Mesendoderm (in vitro differentiated cells): Measurements from ENCODE around the gene GATAD2A.

Source experiments
- DNase-seq: peaks from one replicate; pipeline ENCODE4 v3.0.0; 2013
- H2AK5ac ChIP-seq: 2 replicates; pipeline ENCODE4 v1.6.1; 2013; ENCODE audit warnings: low read length, inconsistent platforms
- H2BK120ac ChIP-seq: 2 replicates; pipeline ENCODE4 v1.6.1; 2013; ENCODE audit warnings: low read depth, mild to moderate bottlenecking, low read length, moderate library complexity, mixed read lengths
- H2BK15ac ChIP-seq: replicated peaks from 2 replicates; pipeline ENCODE4 v1.6.1; 2013; ENCODE audit warnings: low read depth, mild to moderate bottlenecking, moderate library complexity
- H2BK5ac ChIP-seq: 2 replicates; pipeline ENCODE4 v1.6.1; 2013; ENCODE audit warnings: low read length, inconsistent platforms
- H3K18ac ChIP-seq: 2 replicates; pipeline ENCODE4 v1.6.1; 2013; ENCODE audit warnings: mild to moderate bottlenecking, low read length, mixed read lengths
- H3K23ac ChIP-seq: one replicate; pipeline ENCODE4 v1.6.1; 2013; ENCODE audit warnings: low read length
- H3K27ac ChIP-seq: 2 replicates; pipeline ENCODE4 v1.5.1; 2013; ENCODE audit warnings: low read depth, mild to moderate bottlenecking, inconsistent platforms, low read length, moderate library complexity
- H3K27me3 ChIP-seq: 2 replicates; pipeline ENCODE4 v1.6.1; 2013; ENCODE audit warnings: low read length, control low read depth, mild to moderate bottlenecking, inconsistent platforms; ENCODE audit not compliant: insufficient read depth, poor library complexity
- H3K36me3 ChIP-seq: 2 replicates; pipeline ENCODE4 v1.6.1; 2013; ENCODE audit warnings: low read length, inconsistent platforms; ENCODE audit not compliant: control insufficient read depth, insufficient read depth
- H3K4ac ChIP-seq: one replicate; pipeline ENCODE4 v1.6.1; 2013; ENCODE audit warnings: low read depth, mild to moderate bottlenecking, low read length, moderate library complexity
- H3K4me1 ChIP-seq: 2 replicates; pipeline ENCODE4 v1.6.1; 2013; ENCODE audit warnings: low read depth, low read length, inconsistent platforms; ENCODE audit not compliant: control insufficient read depth
- H3K4me2 ChIP-seq: 2 replicates; pipeline ENCODE4 v1.6.1; 2013; ENCODE audit warnings: low read length
- H3K4me3 ChIP-seq: 2 replicates; pipeline ENCODE4 v1.5.1; 2013; ENCODE audit warnings: mild to moderate bottlenecking, low read length
- H3K56ac ChIP-seq: one replicate; pipeline ENCODE4 v1.6.1; 2013; ENCODE audit warnings: low read length
- H3K79me1 ChIP-seq: 2 replicates; pipeline ENCODE4 v1.6.1; 2013; ENCODE audit warnings: low read length, inconsistent platforms
- H3K79me2 ChIP-seq: 2 replicates; pipeline ENCODE4 v1.6.1; 2013; ENCODE audit warnings: mild to moderate bottlenecking, low read length; ENCODE audit not compliant: control insufficient read depth, insufficient read depth
- H3K9ac ChIP-seq: 2 replicates; pipeline ENCODE4 v1.6.1; 2013; ENCODE audit warnings: low read length, inconsistent platforms
- H4K5ac ChIP-seq: one replicate; pipeline ENCODE4 v1.6.1; 2013; ENCODE audit warnings: low read length
- H4K8ac ChIP-seq: one replicate; pipeline ENCODE4 v1.6.1; 2013; ENCODE audit warnings: low read depth, mild to moderate bottlenecking, control low read depth, low read length, moderate library complexity
- WGBS: extraction: QIAGEN DNeasy Blood & Tissue Kit; methylation state at CpG from one replicate; pipeline ENCODE4 v1.1.7; 2013; ENCODE audit warnings: low lambda C conversion rate, missing lambda C conversion rate; ENCODE audit not compliant: insufficient coverage; ENCODE audit errors: extremely low coverage; 5-methylcytosine and 5-hydroxymethylcytosine counted together

GATAD2A gene

GRCh38 chr19:19422156-19422555, 16.7 kb downstream of the GATAD2A start:
- H4K5ac ChIP-seq: no peak overlapping the region
- H3K9ac ChIP-seq: no peak overlapping the region
- no peak overlapping the region for H2BK5ac ChIP-seq
- H3K56ac ChIP-seq: no peak overlapping the region
- H4K8ac ChIP-seq: no peak overlapping the region
- H3K27me3 ChIP-seq: no peaks in the 10 kb centered on the region
- H3K4me3 ChIP-seq: no peak overlapping the region
- H3K79me2 ChIP-seq: peaks cover 93% of the 10 kb centered on the region
- no peaks in the 10 kb centered on the region for H3K4me1 ChIP-seq
- H3K4me2 ChIP-seq: no peak overlapping the region
- H3K79me1 ChIP-seq: peaks cover 26% of the 10 kb centered on the region
- WGBS: no CpG with 5 or more reads among the region's 5 CpGs
- DNase-seq: no peak
- peaks cover 2% of the 10 kb centered on the region for H3K36me3 ChIP-seq
- no peak overlapping the region for H2BK120ac ChIP-seq
- H3K27ac ChIP-seq: no peak overlapping the region
- H2BK15ac ChIP-seq: no peak overlapping the region
- no peak overlapping the region for H3K18ac ChIP-seq
- no peak overlapping the region for H3K23ac ChIP-seq
- no peak overlapping the region for H2AK5ac ChIP-seq
- H3K4ac ChIP-seq: no peak overlapping the region

- Histone ChIP-seq H2BK5ac (no peak overlapping the region), H3K79me2 (peaks cover 92% of the 10 kb centered on the region), H4K8ac (no peak overlapping the region), H3K4me1 (no peaks in the 10 kb centered on the region), H2BK15ac (no peak overlapping the region), H4K5ac (no peak overlapping the region), H2BK120ac (no peak overlapping the region), H3K4me2 (no peak overlapping the region), H2AK5ac (no peak overlapping the region), H3K27me3 (no peaks in the 10 kb centered on the region), H3K23ac (no peak overlapping the region), H3K4me3 (no peak overlapping the region), H3K18ac (no peak overlapping the region), H3K36me3 (peaks cover 2% of the 10 kb centered on the region), H3K56ac (no peak overlapping the region), H3K79me1 (peaks cover 22% of the 10 kb centered on the region), H3K9ac (no peak overlapping the region), H3K4ac (no peak overlapping the region), H3K27ac (no peak overlapping the region)
- WGBS: no CpG with 5 or more reads among the region's 8 CpGs
- DNase-seq: no peak
Measured at GRCh38 chr19:19423322-19423721, 17.8 kb downstream of the GATAD2A start.

- H3K27ac ChIP-seq: no peak overlapping the region
- no peak overlapping the region for H4K8ac ChIP-seq
- H2BK120ac ChIP-seq: no peak overlapping the region
- peaks cover 96% of the 10 kb centered on the region for H3K79me2 ChIP-seq
- H4K5ac ChIP-seq: no peak overlapping the region
- no peak overlapping the region for H3K4ac ChIP-seq
- H3K4me3 ChIP-seq: no peak overlapping the region
- H2BK15ac ChIP-seq: no peak overlapping the region
- no CpG with 5 or more reads among the region's 5 CpGs for WGBS
- peaks cover 2% of the 10 kb centered on the region for H3K36me3 ChIP-seq
- H3K23ac ChIP-seq: no peak overlapping the region
- H3K79me1 ChIP-seq: peaks cover 30% of the 10 kb centered on the region
- no peak overlapping the region for H3K4me2 ChIP-seq
- H3K4me1 ChIP-seq: no peaks in the 10 kb centered on the region
- no peaks in the 10 kb centered on the region for H3K27me3 ChIP-seq
- H3K56ac ChIP-seq: no peak overlapping the region
- no peak for DNase-seq
- H2AK5ac ChIP-seq: no peak overlapping the region
- H3K18ac ChIP-seq: no peak overlapping the region
- no peak overlapping the region for H3K9ac ChIP-seq
- H2BK5ac ChIP-seq: no peak overlapping the region
Measured at GRCh38 chr19:19425170-19425875, 19.8 kb downstream of the GATAD2A start.

GRCh38 chr19:19426216-19426615, 20.7 kb downstream of the GATAD2A start:
- H3K79me1 ChIP-seq: peaks cover 28% of the 10 kb centered on the region
- no peak overlapping the region for H4K8ac ChIP-seq
- no peak overlapping the region for H3K27ac ChIP-seq
- H3K4ac ChIP-seq: no peak overlapping the region
- H3K36me3 ChIP-seq: no peaks in the 10 kb centered on the region
- no peak overlapping the region for H2BK5ac ChIP-seq
- no peak overlapping the region for H3K4me2 ChIP-seq
- no peak overlapping the region for H3K56ac ChIP-seq
- no peak overlapping the region for H4K5ac ChIP-seq
- no peak overlapping the region for H3K9ac ChIP-seq
- no peak overlapping the region for H3K4me3 ChIP-seq
- no peak overlapping the region for H2AK5ac ChIP-seq
- H2BK120ac ChIP-seq: no peak overlapping the region
- no peak overlapping the region for H2BK15ac ChIP-seq
- peaks cover 97% of the 10 kb centered on the region for H3K79me2 ChIP-seq
- H3K4me1 ChIP-seq: no peaks in the 10 kb centered on the region
- no peaks in the 10 kb centered on the region for H3K27me3 ChIP-seq
- H3K23ac ChIP-seq: no peak overlapping the region
- no peak overlapping the region for H3K18ac ChIP-seq
- DNase-seq: no peak
- WGBS: no CpG with 5 or more reads among the region's 6 CpGs

- no peaks in the 10 kb centered on the region for H3K27me3 ChIP-seq
- peaks cover 26% of the 10 kb centered on the region for H3K79me1 ChIP-seq
- H2BK5ac ChIP-seq: no peak overlapping the region
- no peak overlapping the region for H3K9ac ChIP-seq
- no peak overlapping the region for H4K5ac ChIP-seq
- H3K36me3 ChIP-seq: no peaks in the 10 kb centered on the region
- no peak overlapping the region for H2AK5ac ChIP-seq
- H3K23ac ChIP-seq: no peak overlapping the region
- no peak for DNase-seq
- peaks cover 95% of the 10 kb centered on the region for H3K79me2 ChIP-seq
- H3K4me1 ChIP-seq: no peaks in the 10 kb centered on the region
- H2BK15ac ChIP-seq: no peak overlapping the region
- H3K56ac ChIP-seq: no peak overlapping the region
- no peak overlapping the region for H2BK120ac ChIP-seq
- no peak overlapping the region for H3K4me3 ChIP-seq
- H4K8ac ChIP-seq: no peak overlapping the region
- no peak overlapping the region for H3K4me2 ChIP-seq
- H3K18ac ChIP-seq: no peak overlapping the region
- no CpG with 5 or more reads among the region's 4 CpGs for WGBS
- no peak overlapping the region for H3K27ac ChIP-seq
- H3K4ac ChIP-seq: no peak overlapping the region
Measured at GRCh38 chr19:19426799-19427198, 21.3 kb downstream of the GATAD2A start.

GRCh38 chr19:19427302-19427701, 21.8 kb downstream of the GATAD2A start:
- no peak overlapping the region for H3K23ac ChIP-seq
- no peak overlapping the region for H3K56ac ChIP-seq
- no peaks in the 10 kb centered on the region for H3K4me1 ChIP-seq
- WGBS: no CpG with 5 or more reads among the region's 3 CpGs
- no peak overlapping the region for H3K4ac ChIP-seq
- no peak overlapping the region for H2BK120ac ChIP-seq
- no peaks in the 10 kb centered on the region for H3K36me3 ChIP-seq
- H4K5ac ChIP-seq: no peak overlapping the region
- H3K18ac ChIP-seq: no peak overlapping the region
- no peak overlapping the region for H2BK15ac ChIP-seq
- no peak overlapping the region for H2BK5ac ChIP-seq
- no peaks in the 10 kb centered on the region for H3K27me3 ChIP-seq
- H2AK5ac ChIP-seq: no peak overlapping the region
- no peak overlapping the region for H3K4me3 ChIP-seq
- no peak overlapping the region for H3K4me2 ChIP-seq
- H3K79me1 ChIP-seq: peaks cover 26% of the 10 kb centered on the region
- DNase-seq: no peak
- no peak overlapping the region for H4K8ac ChIP-seq
- no peak overlapping the region for H3K9ac ChIP-seq
- H3K79me2 ChIP-seq: peaks cover 93% of the 10 kb centered on the region
- H3K27ac ChIP-seq: no peak overlapping the region
